ENCODE measurements around the gene TECTA.

Gene TECTA

DNA sequence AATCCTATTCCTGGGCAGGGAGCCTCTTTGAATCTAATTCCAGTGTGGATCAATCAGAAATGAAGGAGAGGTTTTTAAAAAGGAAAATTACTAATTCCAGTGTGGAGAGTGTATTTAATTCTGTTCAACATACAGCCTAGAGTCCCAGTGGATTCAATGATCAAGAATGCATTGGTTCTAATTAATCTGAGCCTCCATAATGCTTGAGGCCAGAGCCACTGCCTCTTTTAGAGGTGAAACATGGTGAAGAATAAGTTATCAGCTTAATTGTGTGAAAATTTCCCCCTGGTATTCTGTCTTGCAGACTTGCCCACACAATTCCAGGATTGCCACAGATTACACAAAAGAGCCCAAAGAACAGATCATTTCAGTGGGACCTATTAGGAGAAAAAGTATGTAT, 87.7 kb downstream of the TECTA start:
- TF ChIP-seq, protein P1, sequence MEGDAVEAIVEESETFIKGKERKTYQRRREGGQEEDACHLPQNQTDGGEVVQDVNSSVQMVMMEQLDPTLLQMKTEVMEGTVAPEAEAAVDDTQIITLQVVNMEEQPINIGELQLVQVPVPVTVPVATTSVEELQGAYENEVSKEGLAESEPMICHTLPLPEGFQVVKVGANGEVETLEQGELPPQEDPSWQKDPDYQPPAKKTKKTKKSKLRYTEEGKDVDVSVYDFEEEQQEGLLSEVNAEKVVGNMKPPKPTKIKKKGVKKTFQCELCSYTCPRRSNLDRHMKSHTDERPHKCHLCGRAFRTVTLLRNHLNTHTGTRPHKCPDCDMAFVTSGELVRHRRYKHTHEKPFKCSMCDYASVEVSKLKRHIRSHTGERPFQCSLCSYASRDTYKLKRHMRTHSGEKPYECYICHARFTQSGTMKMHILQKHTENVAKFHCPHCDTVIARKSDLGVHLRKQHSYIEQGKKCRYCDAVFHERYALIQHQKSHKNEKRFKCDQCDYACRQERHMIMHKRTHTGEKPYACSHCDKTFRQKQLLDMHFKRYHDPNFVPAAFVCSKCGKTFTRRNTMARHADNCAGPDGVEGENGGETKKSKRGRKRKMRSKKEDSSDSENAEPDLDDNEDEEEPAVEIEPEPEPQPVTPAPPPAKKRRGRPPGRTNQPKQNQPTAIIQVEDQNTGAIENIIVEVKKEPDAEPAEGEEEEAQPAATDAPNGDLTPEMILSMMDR (IDR thresholded peaks at IDR 0.05; ENCODE audit: insufficient read depth, low read depth, low read length, missing control alignments), result no peak
- DNase-seq (ENCODE audit: low read depth), result no peak
- no peak overlapping the region for H3K4me3 ChIP-seq (ENCODE audit: low read depth, low read length)

DNA sequence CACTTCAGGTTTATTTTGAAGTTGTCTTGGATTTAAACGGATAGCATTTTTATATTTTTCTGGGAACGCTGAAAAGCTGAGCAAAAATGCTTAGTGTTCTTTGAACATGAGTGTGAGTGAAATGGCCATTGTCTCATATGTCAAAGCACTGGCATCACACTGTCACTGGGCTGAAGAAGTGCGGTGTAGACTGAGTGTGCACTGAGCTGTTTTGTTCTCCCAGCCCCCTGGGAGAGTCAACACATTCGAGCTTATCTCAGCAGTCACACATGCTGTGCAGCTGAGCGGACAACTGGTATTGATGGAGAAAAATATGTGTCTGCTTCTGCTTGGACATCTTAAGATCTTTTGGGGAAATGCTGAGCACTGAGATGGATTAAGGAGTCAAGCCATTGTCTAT, 90.8 kb downstream of the TECTA start:
- H3K4me3 ChIP-seq (ENCODE audit: low read depth, low read length), result no peak overlapping the region
- TF ChIP-seq, protein P1 (IDR thresholded peaks at IDR 0.05; ENCODE audit: insufficient read depth, low read depth, low read length, missing control alignments), result no peak
- no peak for DNase-seq (ENCODE audit: low read depth)

DNA sequence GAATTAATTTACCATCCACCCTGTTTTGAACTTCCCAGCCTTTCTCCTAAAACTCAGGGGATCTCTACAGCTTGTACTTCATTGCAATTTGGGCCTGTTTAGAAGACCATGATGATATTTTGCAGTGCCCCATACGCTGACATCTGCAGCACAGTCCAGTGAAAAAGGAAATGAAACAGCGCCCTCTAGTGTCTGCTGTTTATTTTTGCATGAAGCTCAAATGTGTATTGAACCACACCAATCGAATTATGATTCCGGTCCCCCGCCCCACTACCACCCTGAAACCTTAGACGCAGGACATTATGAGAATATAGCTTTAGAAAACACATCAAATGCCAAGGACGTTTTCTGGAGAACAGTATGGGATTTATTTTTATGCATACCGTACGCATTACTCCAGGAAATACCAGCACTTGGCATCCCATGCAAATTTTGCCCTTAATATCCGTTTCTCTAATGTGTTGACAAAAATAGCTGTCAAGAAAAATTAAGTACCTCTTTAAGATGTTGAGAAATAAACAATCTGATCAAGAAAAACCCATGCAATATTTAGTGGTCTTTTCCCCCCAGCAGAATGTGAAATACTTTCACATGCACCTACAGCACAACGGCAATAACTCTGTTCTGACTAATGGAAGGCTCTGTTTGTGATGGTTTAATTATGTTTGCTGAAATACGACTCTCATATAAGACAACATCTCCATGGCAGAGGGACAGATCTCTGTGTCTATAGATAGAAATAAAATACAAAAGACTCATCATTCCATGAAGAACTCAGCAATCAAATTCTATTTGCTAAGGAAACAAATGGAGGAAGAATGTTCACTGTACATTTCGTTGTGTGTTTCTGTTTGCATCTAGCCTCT, 93.9 kb downstream of the TECTA start:
- peak; percentile 82 for DNase-seq (ENCODE audit: low read depth)
- TF ChIP-seq, protein P1 (IDR thresholded peaks at IDR 0.05; ENCODE audit: insufficient read depth, low read depth, low read length, missing control alignments), result peak; percentile 76
- no peak overlapping the region for H3K4me3 ChIP-seq (ENCODE audit: low read depth, low read length)

DNA sequence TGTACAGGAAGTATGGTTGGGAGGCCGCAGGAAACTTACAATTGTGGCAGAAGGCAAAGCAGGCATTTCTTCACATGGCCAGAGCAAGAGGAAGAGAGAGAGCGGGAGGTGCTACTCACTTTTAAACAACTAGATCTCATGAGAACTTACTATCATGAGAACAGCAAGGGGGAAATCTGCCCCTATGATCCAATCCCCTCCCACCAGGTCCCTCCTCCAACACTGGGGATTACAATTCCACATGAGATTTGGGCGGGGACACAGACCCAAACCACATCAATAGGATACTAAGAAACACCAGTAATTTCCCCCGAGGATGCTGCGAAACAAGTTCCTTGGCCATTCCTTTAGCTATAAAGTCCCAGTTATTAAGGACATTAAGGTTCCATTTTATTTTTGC, 97.4 kb downstream of the TECTA start:
- no peak for DNase-seq (ENCODE audit: low read depth)
- TF ChIP-seq, protein P1 (IDR thresholded peaks at IDR 0.05; ENCODE audit: insufficient read depth, low read depth, low read length, missing control alignments), result no peak
- no peak overlapping the region for H3K4me3 ChIP-seq (ENCODE audit: low read depth, low read length)

DNA sequence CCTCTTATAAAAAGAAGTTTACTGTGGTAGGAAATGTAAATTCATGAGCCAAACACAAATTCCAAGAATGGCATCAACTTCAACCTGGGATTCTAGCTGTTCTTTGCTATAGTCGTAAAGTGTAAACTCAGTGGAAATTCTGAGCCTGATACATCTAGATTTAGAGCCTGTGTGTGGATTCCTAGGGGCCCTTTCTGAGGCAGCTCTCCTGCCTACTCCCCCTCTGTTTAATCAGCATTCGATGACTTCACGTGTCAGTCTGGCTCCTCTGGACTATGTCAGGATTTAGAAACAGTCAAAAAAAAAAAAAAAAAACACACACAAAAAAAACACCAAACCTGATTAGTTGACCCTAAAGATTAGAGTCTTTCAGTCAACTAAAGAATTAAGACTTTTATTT, 98.5 kb downstream of the TECTA start:
- no peak for DNase-seq (ENCODE audit: low read depth)
- TF ChIP-seq, protein P1 (IDR thresholded peaks at IDR 0.05; ENCODE audit: insufficient read depth, low read depth, low read length, missing control alignments), result no peak

DNA sequence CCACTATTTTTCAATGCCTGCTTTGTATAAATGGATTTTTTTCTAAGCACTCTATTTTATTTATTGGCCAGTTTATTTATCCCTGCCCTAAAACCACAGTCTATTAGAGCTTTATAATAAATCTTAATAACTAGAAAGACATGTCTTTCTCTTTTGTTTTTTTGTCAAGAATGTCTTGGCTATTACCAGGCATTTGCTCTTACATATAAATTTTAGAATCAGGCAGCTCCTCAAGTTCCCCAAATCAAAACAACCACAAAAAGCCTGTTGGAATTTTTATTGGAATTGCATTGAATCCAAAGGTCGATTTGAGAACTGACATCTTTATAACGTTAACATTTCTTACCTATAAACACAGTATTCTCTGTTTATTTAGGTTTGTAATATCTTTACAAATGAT, 105.8 kb downstream of the TECTA start:
- no peak for DNase-seq (ENCODE audit: low read depth)
- H3K4me3 ChIP-seq (ENCODE audit: low read depth, low read length), result no peak overlapping the region
- TF ChIP-seq, protein P1 (IDR thresholded peaks at IDR 0.05; ENCODE audit: insufficient read depth, low read depth, low read length, missing control alignments), result no peak

More for the DNA sequence above, 98.5 kb downstream of the TECTA start:
- no peak overlapping the region for H3K4me3 ChIP-seq (ENCODE audit: low read depth, low read length)
